Thyroid gland (tissue), 4 donors: ENCODE data around the gene MICOS13. TPM values are rescaled to one million over a fixed set of nuclear protein-coding genes. Genes with fewer than 3 reads are reported as not detected.

Source experiments
- DNase-seq, 2 donors: peaks; one replicate each; pipeline ENCODE4 v3.0.0-alpha.2; 2019
- H3K27ac ChIP-seq, 3 donors: fragments of 200-600 bp; sonication (generic); 1 replicate in 2 of 3; 2 replicates in 1 of 3; pipeline ENCODE4 v1.5.1; 2016 to 2019; ENCODE audit warnings: mild to moderate bottlenecking in 1 of 3, moderate library complexity in 1 of 3
- H3K27me3 ChIP-seq: fragments of 200-600 bp; sonication (generic); one replicate; pipeline ENCODE4 v1.5.1; 2019
- H3K36me3 ChIP-seq, 2 donors: fragments of 200-600 bp; sonication (generic); one replicate each; pipeline ENCODE4 v1.5.1; 2016 to 2019
- H3K4me1 ChIP-seq, 2 donors: fragments of 200-600 bp; sonication (generic); one replicate each; pipeline ENCODE4 v1.5.1; 2017 to 2019
- H3K4me3 ChIP-seq, 3 donors: fragments of 200-600 bp; sonication (generic); replicated peaks in 1 of 3; 1 replicate in 2 of 3; 2 replicates in 1 of 3; pipeline ENCODE4 v1.5.1; 2016; ENCODE audit warnings: mild to moderate bottlenecking in 1 of 3
- H3K9me3 ChIP-seq: fragments of 200-600 bp; sonication (generic); one replicate; pipeline ENCODE4 v1.5.1; 2017
- POLR2A ChIP-seq, 2 donors: fragments of 450-650 bp; IDR thresholded peaks; one replicate each; pipeline ENCODE4 v1.6.1; 2017; ENCODE audit warnings: antibody characterized with exemption in 2 of 2, mild to moderate bottlenecking in 2 of 2, moderate library complexity in 1 of 2
- WGBS, 2 donors: methylation state at CpG; one replicate each; pipeline ENCODE4 v1.1.5; 2017; 5-methylcytosine and 5-hydroxymethylcytosine counted together
- intact Hi-C: fragments of 100-400 bp; cut with DNase I; formaldehyde crosslinking; loops from one replicate; pipeline ENCODE4 v1.15.1; 2023
- total RNA-seq, 4 donors: library from RNA; depleted of rRNA; stranded (reverse); fragments of >200 nt; gene quantifications; one replicate each; pipeline ENCODE4 v1.2.3, GENCODE V29; 2016
- TF ChIP-seq, protein P1 (sequence below), 6 experiments: fragments of 200-600 bp in 3 of 6; fragments of 450-650 bp in 3 of 6; sonication (generic) in 3 of 6; IDR thresholded peaks; one replicate each; pipeline ENCODE4 v1.5.1; 2016 to 2019; ENCODE audit warnings: antibody characterized with exemption in 6 of 6, mild to moderate bottlenecking in 2 of 6, inconsistent platforms in 1 of 6, moderate library complexity in 1 of 6

The MICOS13 gene
- total RNA-seq, 4 donors from 2014 or later: 20.1 to 68.3 (median 47.2) TPM

DNA sequence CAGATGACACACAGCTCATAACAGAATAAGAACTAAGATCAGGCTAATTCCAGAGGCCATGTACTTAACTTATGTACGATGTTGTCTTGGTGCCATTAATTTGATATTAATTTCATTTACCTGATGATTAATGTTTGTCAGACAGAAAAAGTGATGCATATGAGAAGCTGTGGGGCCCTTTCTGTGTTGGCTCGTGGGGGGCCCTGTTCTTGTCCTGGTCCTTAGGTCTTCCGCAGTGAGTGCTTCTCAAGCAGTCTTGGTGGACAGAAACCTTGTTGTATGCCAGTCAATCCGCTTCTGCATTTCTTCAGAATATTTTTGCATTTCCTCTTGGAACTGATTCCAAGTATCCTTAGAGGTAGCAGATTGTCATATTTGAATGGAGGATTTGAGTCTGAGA lies 37.3 kb downstream of the MICOS13 start:
- TF ChIP-seq POLR2A (IDR thresholded peaks at IDR 0.05): no peak
- TF ChIP-seq, protein P1, sequence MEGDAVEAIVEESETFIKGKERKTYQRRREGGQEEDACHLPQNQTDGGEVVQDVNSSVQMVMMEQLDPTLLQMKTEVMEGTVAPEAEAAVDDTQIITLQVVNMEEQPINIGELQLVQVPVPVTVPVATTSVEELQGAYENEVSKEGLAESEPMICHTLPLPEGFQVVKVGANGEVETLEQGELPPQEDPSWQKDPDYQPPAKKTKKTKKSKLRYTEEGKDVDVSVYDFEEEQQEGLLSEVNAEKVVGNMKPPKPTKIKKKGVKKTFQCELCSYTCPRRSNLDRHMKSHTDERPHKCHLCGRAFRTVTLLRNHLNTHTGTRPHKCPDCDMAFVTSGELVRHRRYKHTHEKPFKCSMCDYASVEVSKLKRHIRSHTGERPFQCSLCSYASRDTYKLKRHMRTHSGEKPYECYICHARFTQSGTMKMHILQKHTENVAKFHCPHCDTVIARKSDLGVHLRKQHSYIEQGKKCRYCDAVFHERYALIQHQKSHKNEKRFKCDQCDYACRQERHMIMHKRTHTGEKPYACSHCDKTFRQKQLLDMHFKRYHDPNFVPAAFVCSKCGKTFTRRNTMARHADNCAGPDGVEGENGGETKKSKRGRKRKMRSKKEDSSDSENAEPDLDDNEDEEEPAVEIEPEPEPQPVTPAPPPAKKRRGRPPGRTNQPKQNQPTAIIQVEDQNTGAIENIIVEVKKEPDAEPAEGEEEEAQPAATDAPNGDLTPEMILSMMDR (IDR thresholded peaks at IDR 0.05): no peak
- peaks cover 26 to 52% of the 10 kb centered on the region in 2 donors for H3K36me3 ChIP-seq
- DNase-seq: no peak
- H3K27ac ChIP-seq: no peak overlapping the region
- WGBS, 2 donors: 91 to 95% methylated on average over 4 of the region's 4 CpGs
- no peaks in the 10 kb centered on the region for H3K27me3 ChIP-seq
- H3K4me1 ChIP-seq: peaks cover 2 to 12% of the 10 kb centered on the region in 2 donors
- intact Hi-C loops: no loop called here
- no peaks in the 10 kb centered on the region for H3K9me3 ChIP-seq
- no peak overlapping the region for H3K4me3 ChIP-seq

DNA sequence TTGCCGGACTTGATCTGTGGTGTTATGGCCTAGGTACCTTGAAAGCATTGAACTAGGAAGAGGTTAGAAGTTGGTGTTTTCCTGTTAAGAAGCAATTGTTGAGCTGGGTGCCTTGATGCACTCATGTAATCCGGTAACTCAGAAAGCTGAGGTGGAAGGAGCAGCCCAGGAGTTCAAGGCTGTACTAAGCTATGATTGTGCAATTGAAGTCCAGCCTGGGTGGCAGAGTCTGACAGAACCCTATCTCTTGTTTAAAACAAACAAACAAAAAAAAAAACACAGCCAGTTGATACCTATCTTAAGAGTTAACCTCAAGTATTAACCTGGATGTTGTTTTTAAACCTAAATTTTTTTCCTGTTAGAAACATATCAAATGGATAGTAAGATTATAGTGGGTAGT lies 38.1 kb downstream of the MICOS13 start:
- 95 to 98% methylated on average over 2 of the region's 2 CpGs for WGBS, 2 donors
- Histone ChIP-seq H3K27me3 (no peaks in the 10 kb centered on the region), H3K9me3 (no peaks in the 10 kb centered on the region), H3K36me3 (peaks cover 18 to 43% of the 10 kb centered on the region in 2 donors), H3K4me1 (peaks cover 5 to 12% of the 10 kb centered on the region in 2 donors), H3K27ac (no peak overlapping the region), H3K4me3 (no peak overlapping the region)
- intact Hi-C loops: no loop called here
- no peak for DNase-seq
- TF ChIP-seq, protein P1 (IDR thresholded peaks at IDR 0.05): no peak
- no peak for TF ChIP-seq POLR2A (IDR thresholded peaks at IDR 0.05)

DNA sequence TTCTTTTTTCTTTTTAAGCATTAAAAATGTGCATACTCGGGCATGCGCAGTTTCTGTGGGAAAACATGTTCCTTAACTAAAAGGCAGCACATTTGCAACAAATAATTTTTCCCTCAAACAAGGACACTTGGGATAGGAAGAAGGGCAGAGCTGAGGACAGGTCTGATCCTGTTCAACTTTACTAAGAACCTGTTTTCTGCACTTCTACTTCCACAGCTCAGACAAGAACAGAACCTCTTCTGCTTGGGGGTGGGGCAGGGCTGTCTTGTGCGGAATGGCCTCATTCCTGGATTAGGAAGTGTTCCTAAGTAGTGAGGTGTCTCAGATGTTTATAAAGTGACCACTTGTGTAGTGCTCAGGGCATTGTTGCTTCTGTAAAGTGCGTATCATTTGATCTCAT lies 39.1 kb downstream of the MICOS13 start:
- no peak for TF ChIP-seq POLR2A (IDR thresholded peaks at IDR 0.05)
- TF ChIP-seq, protein P1 (IDR thresholded peaks at IDR 0.05): no peak
- peak; percentile 55 to 58 for DNase-seq
- intact Hi-C loops: no loop called here
- Histone ChIP-seq H3K27me3 (no peaks in the 10 kb centered on the region), H3K4me1 (peaks cover 5 to 12% of the 10 kb centered on the region in 2 donors), H3K4me3 (no peak overlapping the region), H3K27ac (no peak overlapping the region), H3K9me3 (no peaks in the 10 kb centered on the region), H3K36me3 (peaks cover 10 to 33% of the 10 kb centered on the region in 2 donors)
- WGBS, 2 donors: 73 to 82% methylated on average over 4 of the region's 4 CpGs

DNA sequence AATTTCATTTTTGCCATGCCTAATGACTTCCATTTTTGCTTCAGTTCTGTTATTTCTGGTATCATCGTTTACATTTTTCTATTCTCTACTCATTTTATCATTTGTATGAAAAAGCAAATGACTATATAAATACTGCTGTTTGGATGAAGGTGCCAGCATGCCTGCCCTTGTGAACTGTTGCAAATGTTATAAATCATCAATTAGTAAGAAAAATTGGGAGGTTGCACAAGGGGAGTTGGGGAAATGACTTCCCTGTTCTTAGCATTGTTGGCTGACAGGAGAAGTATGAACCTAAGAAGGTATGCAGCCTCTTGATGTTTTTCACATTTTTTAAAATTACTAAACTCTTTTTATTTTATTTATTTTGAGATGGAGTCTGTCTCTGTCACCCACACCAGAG lies 42.3 kb downstream of the MICOS13 start:
- H3K27ac ChIP-seq: no peak overlapping the region
- intact Hi-C loops: no loop called here
- H3K36me3 ChIP-seq: peaks cover under 1 to 6% of the 10 kb centered on the region in 2 donors
- H3K27me3 ChIP-seq: no peaks in the 10 kb centered on the region
- H3K9me3 ChIP-seq: no peaks in the 10 kb centered on the region
- no peak for TF ChIP-seq POLR2A (IDR thresholded peaks at IDR 0.05)
- TF ChIP-seq, protein P1 (IDR thresholded peaks at IDR 0.05): no peak
- no peak overlapping the region for H3K4me3 ChIP-seq
- no peak for DNase-seq
- WGBS, 2 donors: 65 to 81% methylated on average over 1 of the region's 1 CpG
- H3K4me1 ChIP-seq: peaks cover 5 to 14% of the 10 kb centered on the region in 2 donors

DNA sequence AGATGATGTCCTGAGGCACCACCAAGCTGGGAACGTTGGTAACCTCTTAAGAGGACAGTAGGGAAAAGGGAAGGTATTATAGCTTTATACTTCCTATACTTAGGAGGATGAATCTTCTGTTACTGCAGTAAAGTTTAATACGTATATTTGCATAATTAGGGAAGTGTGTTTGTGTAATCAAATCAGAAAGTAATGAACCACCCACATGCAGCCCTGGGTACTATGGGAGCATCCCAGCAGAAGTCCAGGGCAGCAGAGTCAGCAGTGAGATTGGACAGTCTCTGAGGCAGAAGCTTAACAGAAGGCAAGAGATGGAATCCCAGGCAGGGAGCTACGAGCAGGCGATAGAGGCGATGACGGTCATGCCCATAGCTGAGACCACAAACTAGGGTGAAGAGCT lies 44.9 kb downstream of the MICOS13 start:
- no peak overlapping the region for H3K4me3 ChIP-seq
- intact Hi-C loops: no loop called here
- no peaks in the 10 kb centered on the region for H3K9me3 ChIP-seq
- H3K27ac ChIP-seq: no peak overlapping the region
- no peaks in the 10 kb centered on the region for H3K36me3 ChIP-seq
- TF ChIP-seq, protein P1 (IDR thresholded peaks at IDR 0.05): no peak
- TF ChIP-seq POLR2A (IDR thresholded peaks at IDR 0.05): no peak
- WGBS, 2 donors: 87 to 91% methylated on average over 6 of the region's 6 CpGs
- peaks cover 13 to 17% of the 10 kb centered on the region in 2 donors for H3K4me1 ChIP-seq
- no peak for DNase-seq
- H3K27me3 ChIP-seq: no peaks in the 10 kb centered on the region
